Measurements from ENCODE around the gene GARNL3. TPM values are rescaled to one million over a fixed set of nuclear protein-coding genes. Genes with fewer than 3 reads are reported as not detected.

The GARNL3 gene
- total and polyA plus RNA-seq, 2 donors (not counting 1 experiment from before 2014, with no cell fraction given) = 1.5 to 12.6 TPM

- Histone ChIP-seq H3K9ac (ENCODE audit: low read length) (no peak overlapping the region), H3K36me3 (replicated peaks in 1 of 2; ENCODE audit: control extremely low read depth in 1 of 2, control insufficient read depth in 1 of 2, extremely low read depth in 1 of 2, insufficient read depth in 2 of 2, low read length in 1 of 2) (no peaks in the 10 kb centered on the region), H3K79me2 (ENCODE audit: control insufficient read depth, insufficient read depth, low read length) (no peaks in the 10 kb centered on the region), H2AFZ (ENCODE audit: insufficient read depth, low read depth, low read length, poor library complexity, severe bottlenecking) (no peak overlapping the region), H3K27me3 (replicated peaks in 1 of 4; ENCODE audit: control extremely low read depth in 1 of 4, control insufficient read depth in 3 of 4, insufficient read depth in 4 of 4, low read length in 3 of 4) (no peaks in the 10 kb centered on the region), H3K27ac (ENCODE audit: low read length in 2 of 2) (no peak overlapping the region), H4K20me1 (ENCODE audit: control insufficient read depth, insufficient read depth, low read length, poor library complexity, severe bottlenecking) (no peaks in the 10 kb centered on the region), H3K4me2 (replicated peaks; ENCODE audit: low read depth, low read length, poor library complexity, severe bottlenecking) (no peak overlapping the region), H3K4me1 (ENCODE audit: control insufficient read depth in 2 of 2, insufficient read depth in 2 of 2, low read length in 2 of 2) (no peaks in the 10 kb centered on the region), H3K4me3 (ENCODE audit: control extremely low read depth in 1 of 5, extremely low read depth in 1 of 5, insufficient read depth in 1 of 5, low read depth in 2 of 5, low read length in 4 of 5) (no peak overlapping the region), H3K9me3 (ENCODE audit: control extremely low read depth in 1 of 3, control insufficient read depth in 2 of 3, insufficient read depth in 1 of 3, low read length in 2 of 3) (peaks cover 0 to 3% (median 0%) of the 10 kb centered on the region in 3 donors)
- no peaks in the 10 kb centered on the region for H3K9me3 Mint-ChIP-seq (ENCODE audit: insufficient read depth)
- H3K4me1 Mint-ChIP-seq = peaks cover 2% of the 10 kb centered on the region
- TF ChIP-seq EZH2 (IDR thresholded peaks at IDR 0.05; ENCODE audit: borderline replicate concordance, insufficient read depth, low read depth, low read length, poor library complexity, severe bottlenecking) = no peak
- TF ChIP-seq, protein P1, sequence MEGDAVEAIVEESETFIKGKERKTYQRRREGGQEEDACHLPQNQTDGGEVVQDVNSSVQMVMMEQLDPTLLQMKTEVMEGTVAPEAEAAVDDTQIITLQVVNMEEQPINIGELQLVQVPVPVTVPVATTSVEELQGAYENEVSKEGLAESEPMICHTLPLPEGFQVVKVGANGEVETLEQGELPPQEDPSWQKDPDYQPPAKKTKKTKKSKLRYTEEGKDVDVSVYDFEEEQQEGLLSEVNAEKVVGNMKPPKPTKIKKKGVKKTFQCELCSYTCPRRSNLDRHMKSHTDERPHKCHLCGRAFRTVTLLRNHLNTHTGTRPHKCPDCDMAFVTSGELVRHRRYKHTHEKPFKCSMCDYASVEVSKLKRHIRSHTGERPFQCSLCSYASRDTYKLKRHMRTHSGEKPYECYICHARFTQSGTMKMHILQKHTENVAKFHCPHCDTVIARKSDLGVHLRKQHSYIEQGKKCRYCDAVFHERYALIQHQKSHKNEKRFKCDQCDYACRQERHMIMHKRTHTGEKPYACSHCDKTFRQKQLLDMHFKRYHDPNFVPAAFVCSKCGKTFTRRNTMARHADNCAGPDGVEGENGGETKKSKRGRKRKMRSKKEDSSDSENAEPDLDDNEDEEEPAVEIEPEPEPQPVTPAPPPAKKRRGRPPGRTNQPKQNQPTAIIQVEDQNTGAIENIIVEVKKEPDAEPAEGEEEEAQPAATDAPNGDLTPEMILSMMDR (IDR thresholded peaks at IDR 0.05) = no peak
- H3K4me3 Mint-ChIP-seq = no peak overlapping the region
- DNase-seq (no peak), ATAC-seq (ENCODE audit: low read depth) (no peak)
- H3K27ac Mint-ChIP-seq = no peak overlapping the region
- intact Hi-C loops (cut with micrococcal nuclease) = no loop called here
- POLR2A ChIA-PET = no interaction called here
- no peaks in the 10 kb centered on the region for H3K27me3 Mint-ChIP-seq
- CTCF ChIA-PET = no interaction called here
- 60% methylated on average over 1 of the region's 5 CpGs for WGBS (ENCODE audit: insufficient coverage)
Observed at GRCh38 chr9:127267793-127268525, 3.4 kb downstream of the GARNL3 start.

- no peak overlapping the region for H3K4me3 ChIP-seq (ENCODE audit: control extremely low read depth in 1 of 5, extremely low read depth in 1 of 5, insufficient read depth in 1 of 5, low read depth in 2 of 5, low read length in 4 of 5)
- H3K9me3 ChIP-seq (ENCODE audit: control extremely low read depth in 1 of 3, control insufficient read depth in 2 of 3, insufficient read depth in 1 of 3, low read length in 2 of 3) = peaks cover 0 to 3% (median 0%) of the 10 kb centered on the region in 3 donors
- no peak overlapping the region for H3K4me2 ChIP-seq (replicated peaks; ENCODE audit: low read depth, low read length, poor library complexity, severe bottlenecking)
- ATAC-seq (ENCODE audit: low read depth) (no peak), DNase-seq (no peak)
- no peak overlapping the region for H2AFZ ChIP-seq (ENCODE audit: insufficient read depth, low read depth, low read length, poor library complexity, severe bottlenecking)
- no peaks in the 10 kb centered on the region for H4K20me1 ChIP-seq (ENCODE audit: control insufficient read depth, insufficient read depth, low read length, poor library complexity, severe bottlenecking)
- ChIA-PET CTCF (no interaction called here), POLR2A (no interaction called here)
- no peaks in the 10 kb centered on the region for H3K4me1 ChIP-seq (ENCODE audit: control insufficient read depth in 2 of 2, insufficient read depth in 2 of 2, low read length in 2 of 2)
- H3K27ac Mint-ChIP-seq = no peak overlapping the region
- peaks cover 2% of the 10 kb centered on the region for H3K4me1 Mint-ChIP-seq
- H3K9ac ChIP-seq (ENCODE audit: low read length) = no peak overlapping the region
- no peaks in the 10 kb centered on the region for H3K36me3 ChIP-seq (replicated peaks in 1 of 2; ENCODE audit: control extremely low read depth in 1 of 2, control insufficient read depth in 1 of 2, extremely low read depth in 1 of 2, insufficient read depth in 2 of 2, low read length in 1 of 2)
- no CpG with 5 or more reads among the region's 1 CpG for WGBS (ENCODE audit: insufficient coverage)
- H3K27ac ChIP-seq (ENCODE audit: low read length in 2 of 2) = no peak overlapping the region
- no peaks in the 10 kb centered on the region for H3K9me3 Mint-ChIP-seq (ENCODE audit: insufficient read depth)
- intact Hi-C loops (cut with micrococcal nuclease) = no loop called here
- TF ChIP-seq, protein P1 (IDR thresholded peaks at IDR 0.05) = no peak
- no peak for TF ChIP-seq EZH2 (IDR thresholded peaks at IDR 0.05; ENCODE audit: borderline replicate concordance, insufficient read depth, low read depth, low read length, poor library complexity, severe bottlenecking)
- H3K27me3 Mint-ChIP-seq = no peaks in the 10 kb centered on the region
- no peaks in the 10 kb centered on the region for H3K79me2 ChIP-seq (ENCODE audit: control insufficient read depth, insufficient read depth, low read length)
- H3K4me3 Mint-ChIP-seq = no peak overlapping the region
- no peaks in the 10 kb centered on the region for H3K27me3 ChIP-seq (replicated peaks in 1 of 4; ENCODE audit: control extremely low read depth in 1 of 4, control insufficient read depth in 3 of 4, insufficient read depth in 4 of 4, low read length in 3 of 4)
Observed at GRCh38 chr9:127269449-127269848, 4.9 kb downstream of the GARNL3 start.
